Nephron (organoid): ENCODE results near the gene MYBPH.

Source experiments
- H3K27ac Mint-ChIP-seq, 3 experiments: 2 replicates each; pipeline ENCODE4 v1.8.0; 2020; ENCODE audit warnings: mixed read lengths in 3 of 3, mild to moderate bottlenecking in 2 of 3, moderate library complexity in 1 of 3
- H3K27me3 Mint-ChIP-seq: 2 replicates; pipeline ENCODE4 v1.8.0; 2021; ENCODE audit warnings: low read depth, mild to moderate bottlenecking, moderate library complexity, mixed read lengths
- H3K36me3 Mint-ChIP-seq: 2 replicates; pipeline ENCODE4 v1.8.0; 2020; ENCODE audit warnings: low read depth, mixed read lengths
- H3K4me1 Mint-ChIP-seq: 2 replicates; pipeline ENCODE4 v1.8.0; 2020; ENCODE audit warnings: mixed read lengths
- H3K4me3 Mint-ChIP-seq, 3 experiments: 2 replicates each; pipeline ENCODE4 v1.8.0; 2020; ENCODE audit warnings: mild to moderate bottlenecking in 3 of 3, mixed read lengths in 3 of 3, moderate library complexity in 2 of 3
- H3K9me3 Mint-ChIP-seq: 2 replicates; pipeline ENCODE4 v1.8.0; 2020; ENCODE audit warnings: mixed read lengths
- TF ChIP-seq, protein P1 (sequence below), 3 experiments: fragments of 200-600 bp; sonication (generic); IDR thresholded peaks; one replicate each; pipeline ENCODE4 v1.5.0; 2021; ENCODE audit warnings: antibody characterized with exemption in 3 of 3; ENCODE audit not compliant: unreplicated experiment in 3 of 3

Gene MYBPH, protein sequence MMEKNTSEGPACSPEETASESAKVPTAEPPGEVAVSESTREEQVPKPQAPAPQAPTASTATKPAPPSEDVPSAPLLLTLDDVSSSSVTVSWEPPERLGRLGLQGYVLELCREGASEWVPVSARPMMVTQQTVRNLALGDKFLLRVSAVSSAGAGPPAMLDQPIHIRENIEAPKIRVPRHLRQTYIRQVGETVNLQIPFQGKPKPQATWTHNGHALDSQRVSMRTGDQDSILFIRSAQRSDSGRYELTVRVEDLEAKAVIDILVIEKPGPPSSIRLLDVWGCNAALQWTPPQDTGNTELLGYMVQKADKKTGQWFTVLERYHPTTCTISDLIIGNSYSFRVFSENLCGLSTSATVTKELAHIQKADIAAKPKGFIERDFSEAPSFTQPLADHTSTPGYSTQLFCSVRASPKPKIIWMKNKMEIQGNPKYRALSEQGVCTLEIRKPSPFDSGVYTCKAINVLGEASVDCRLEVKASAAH

DNA sequence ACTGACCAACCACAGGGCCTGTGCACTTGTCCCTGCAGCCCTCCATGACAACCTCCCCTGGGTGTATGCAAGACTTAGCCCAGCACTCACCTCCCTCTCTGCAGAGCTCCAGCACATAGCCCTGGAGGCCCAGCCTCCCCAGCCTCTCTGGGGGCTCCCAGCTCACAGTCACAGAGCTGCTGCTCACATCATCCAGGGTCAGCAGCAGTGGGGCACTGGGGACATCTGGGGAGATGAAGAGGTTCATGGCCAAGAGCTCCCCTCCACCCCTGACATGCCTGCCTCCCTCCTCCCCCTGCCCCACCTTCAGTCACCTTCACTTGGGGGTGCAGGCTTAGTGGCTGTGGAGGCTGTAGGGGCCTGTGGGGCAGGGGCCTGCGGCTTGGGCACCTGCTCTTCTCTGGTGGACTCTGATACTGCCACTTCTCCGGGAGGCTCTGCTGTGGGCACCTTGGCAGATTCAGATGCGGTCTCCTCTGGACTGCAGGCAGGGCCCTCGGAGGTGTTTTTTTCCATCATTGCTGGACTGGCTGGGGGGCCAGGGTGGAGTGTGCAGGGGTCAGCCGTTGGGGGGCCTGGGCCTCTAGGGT lies at the start of gene MYBPH:
MYBPH (minus strand) TSS at position 590 of the 590 bp plus-strand sequence; CDS start at position 519, 71 bp downstream.
- peaks cover 11% of the 10 kb centered on the region for H3K27me3 Mint-ChIP-seq
- H3K36me3 Mint-ChIP-seq = no peaks in the 10 kb centered on the region
- no peaks in the 10 kb centered on the region for H3K9me3 Mint-ChIP-seq
- peaks cover 52% of the 10 kb centered on the region for H3K4me1 Mint-ChIP-seq
- H3K27ac Mint-ChIP-seq = peak within 1 kb of the TSS; percentile 11 to 60 (median 52)
- TF ChIP-seq, protein P1, sequence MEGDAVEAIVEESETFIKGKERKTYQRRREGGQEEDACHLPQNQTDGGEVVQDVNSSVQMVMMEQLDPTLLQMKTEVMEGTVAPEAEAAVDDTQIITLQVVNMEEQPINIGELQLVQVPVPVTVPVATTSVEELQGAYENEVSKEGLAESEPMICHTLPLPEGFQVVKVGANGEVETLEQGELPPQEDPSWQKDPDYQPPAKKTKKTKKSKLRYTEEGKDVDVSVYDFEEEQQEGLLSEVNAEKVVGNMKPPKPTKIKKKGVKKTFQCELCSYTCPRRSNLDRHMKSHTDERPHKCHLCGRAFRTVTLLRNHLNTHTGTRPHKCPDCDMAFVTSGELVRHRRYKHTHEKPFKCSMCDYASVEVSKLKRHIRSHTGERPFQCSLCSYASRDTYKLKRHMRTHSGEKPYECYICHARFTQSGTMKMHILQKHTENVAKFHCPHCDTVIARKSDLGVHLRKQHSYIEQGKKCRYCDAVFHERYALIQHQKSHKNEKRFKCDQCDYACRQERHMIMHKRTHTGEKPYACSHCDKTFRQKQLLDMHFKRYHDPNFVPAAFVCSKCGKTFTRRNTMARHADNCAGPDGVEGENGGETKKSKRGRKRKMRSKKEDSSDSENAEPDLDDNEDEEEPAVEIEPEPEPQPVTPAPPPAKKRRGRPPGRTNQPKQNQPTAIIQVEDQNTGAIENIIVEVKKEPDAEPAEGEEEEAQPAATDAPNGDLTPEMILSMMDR (IDR thresholded peaks at IDR 0.05; ENCODE audit: unreplicated experiment in 3 of 3) = no peak
- H3K4me3 Mint-ChIP-seq = peak within 1 kb of the TSS; percentile 49 to 94 (median 80)

DNA sequence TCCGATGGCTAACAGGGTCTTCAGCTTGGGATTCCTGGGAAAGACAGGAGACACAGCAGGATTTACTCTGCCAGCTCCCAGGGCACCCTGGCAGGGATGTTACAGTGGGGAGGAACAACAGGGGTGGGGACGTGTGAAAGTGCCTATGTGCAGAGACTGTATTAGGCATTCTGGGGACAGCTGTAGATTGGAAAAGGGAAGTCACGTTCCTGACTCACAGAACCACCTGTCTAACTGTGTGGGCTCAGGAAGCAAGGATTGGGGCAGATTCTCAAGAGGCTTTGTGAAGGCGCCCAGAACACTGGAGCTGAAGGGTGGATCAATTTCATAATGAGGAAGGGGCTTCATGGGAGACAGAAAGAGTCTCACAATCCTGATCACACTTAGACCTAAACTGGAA lies 49.4 kb upstream of the MYBPH start:
- Mint-ChIP-seq H3K4me1 (peaks cover 5% of the 10 kb centered on the region), H3K27me3 (peaks cover 32% of the 10 kb centered on the region), H3K4me3 (peak overlapping the region in 1 of 3 experiments; percentile 41), H3K36me3 (no peaks in the 10 kb centered on the region), H3K27ac (no peak overlapping the region), H3K9me3 (no peaks in the 10 kb centered on the region)
- TF ChIP-seq, protein P1 (IDR thresholded peaks at IDR 0.05; ENCODE audit: unreplicated experiment in 3 of 3) = no peak

DNA sequence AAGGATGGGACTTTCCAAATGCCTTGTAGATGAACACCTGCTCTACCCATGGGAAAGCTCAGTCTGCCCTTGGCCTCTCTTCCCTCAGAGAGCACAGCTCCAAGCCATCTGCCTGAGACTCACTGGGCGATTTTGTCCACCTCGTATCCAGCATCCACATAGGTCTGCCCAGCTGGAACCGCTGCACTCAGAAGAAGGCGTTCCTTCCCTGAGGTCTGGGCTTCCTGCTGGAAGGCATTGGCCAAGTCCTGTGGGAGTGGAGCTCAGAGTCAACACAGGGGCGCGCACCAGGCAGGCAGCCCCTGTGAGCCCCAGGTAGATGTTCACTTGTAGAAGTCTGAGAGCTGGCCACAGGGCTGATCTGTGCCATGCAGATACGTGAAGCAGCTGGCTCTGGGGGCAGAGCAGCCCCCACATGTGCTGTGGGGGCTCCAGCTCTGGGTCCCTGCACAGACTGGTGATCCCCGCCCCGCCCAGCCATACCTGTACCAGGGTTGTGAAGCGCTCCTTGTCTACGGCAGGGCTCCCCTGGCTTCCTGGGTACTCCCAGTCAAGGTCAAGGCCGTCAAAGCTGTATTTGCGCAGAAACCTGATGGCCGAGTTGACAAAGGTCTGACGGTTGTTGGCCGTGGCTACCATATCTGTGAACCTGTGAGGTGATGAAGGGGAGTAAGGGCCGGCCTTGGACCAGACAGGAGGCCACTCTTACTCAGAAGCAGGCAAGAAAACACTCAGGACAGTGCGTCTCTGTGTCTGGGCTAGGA lies 47.6 kb upstream of the MYBPH start:
- H3K9me3 Mint-ChIP-seq = no peaks in the 10 kb centered on the region
- peaks cover 37% of the 10 kb centered on the region for H3K27me3 Mint-ChIP-seq
- H3K27ac Mint-ChIP-seq = no peak overlapping the region
- H3K4me1 Mint-ChIP-seq = peaks cover 5% of the 10 kb centered on the region
- no peak overlapping the region for H3K4me3 Mint-ChIP-seq
- TF ChIP-seq, protein P1 (IDR thresholded peaks at IDR 0.05; ENCODE audit: unreplicated experiment in 3 of 3) = no peak
- no peaks in the 10 kb centered on the region for H3K36me3 Mint-ChIP-seq

DNA sequence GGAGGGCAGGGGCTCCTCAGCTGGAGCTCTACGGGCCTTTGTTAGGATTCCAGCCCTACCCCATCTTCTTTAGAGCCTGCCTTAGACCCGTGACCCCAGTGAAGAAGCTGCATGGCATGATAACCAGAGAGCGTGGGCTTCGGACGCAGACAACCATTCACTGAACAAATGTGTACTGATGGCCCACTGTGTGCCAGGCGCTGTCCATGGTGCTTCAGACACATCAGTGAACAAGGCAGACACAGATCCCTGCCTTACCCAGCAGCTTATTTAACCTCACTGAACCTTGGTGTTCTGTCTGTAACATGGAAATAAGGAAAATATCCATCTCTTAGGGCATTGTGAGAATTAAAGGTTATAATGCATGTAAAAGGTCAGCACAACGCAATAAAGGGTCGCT lies 44.3 kb upstream of the MYBPH start:
- Mint-ChIP-seq H3K9me3 (no peaks in the 10 kb centered on the region), H3K4me1 (peaks cover 15% of the 10 kb centered on the region), H3K4me3 (no peak overlapping the region), H3K27ac (no peak overlapping the region), H3K36me3 (no peaks in the 10 kb centered on the region), H3K27me3 (peaks cover 46% of the 10 kb centered on the region)
- TF ChIP-seq, protein P1 (IDR thresholded peaks at IDR 0.05; ENCODE audit: unreplicated experiment in 3 of 3) = no peak

DNA sequence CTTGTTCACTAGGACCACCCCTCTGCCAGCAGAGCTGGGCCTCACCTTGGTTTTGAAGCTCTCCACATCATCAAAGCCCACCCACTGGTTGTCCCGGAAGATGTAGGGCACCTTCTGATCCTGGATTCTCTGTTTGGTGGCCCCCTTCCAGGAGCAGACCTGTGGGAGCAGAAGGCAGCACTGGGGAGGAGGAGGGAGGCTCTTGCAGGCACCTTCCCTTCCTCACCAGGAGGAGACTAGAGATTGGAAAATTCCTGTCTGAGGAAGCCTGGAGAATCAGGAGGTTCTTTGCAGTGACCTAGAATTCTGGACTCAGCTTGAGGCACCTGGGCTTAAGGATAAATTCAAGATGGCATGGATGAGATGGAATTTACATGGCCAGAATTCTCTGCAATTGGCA lies 43.5 kb upstream of the MYBPH start:
- Mint-ChIP-seq H3K9me3 (no peaks in the 10 kb centered on the region), H3K36me3 (no peaks in the 10 kb centered on the region), H3K4me1 (peaks cover 17% of the 10 kb centered on the region), H3K27ac (no peak overlapping the region), H3K27me3 (peaks cover 45% of the 10 kb centered on the region), H3K4me3 (no peak overlapping the region)
- TF ChIP-seq, protein P1 (IDR thresholded peaks at IDR 0.05; ENCODE audit: unreplicated experiment in 3 of 3) = no peak
